Mesenchymal stem cell (in vitro differentiated cells and primary cell): ENCODE measurements around the gene STAC2.

ENCODE experiments used
- DNase-seq: peaks from one replicate; pipeline ENCODE4 v3.0.0-alpha.2; 2013
- H2AFZ ChIP-seq: one replicate; pipeline ENCODE4 v1.6.1; 2013; ENCODE audit warnings: low read depth, mild to moderate bottlenecking, control low read depth, inconsistent platforms, low read length, moderate library complexity
- H2AK5ac ChIP-seq: 2 replicates; pipeline ENCODE4 v1.6.1; 2013; ENCODE audit warnings: low read length, moderate library complexity, mild to moderate bottlenecking, inconsistent platforms; ENCODE audit not compliant: severe bottlenecking
- H2BK120ac ChIP-seq: one replicate; pipeline ENCODE4 v1.6.1; 2013; ENCODE audit warnings: low read depth, mild to moderate bottlenecking, inconsistent platforms, low read length, moderate library complexity
- H2BK12ac ChIP-seq, 2 experiments: one replicate each; pipeline ENCODE4 v1.6.1; 2013; ENCODE audit warnings: inconsistent platforms in 2 of 2, low read length in 2 of 2, mild to moderate bottlenecking in 2 of 2, moderate library complexity in 2 of 2, control low read depth in 1 of 2
- H2BK15ac ChIP-seq: one replicate; pipeline ENCODE4 v1.6.1; 2013; ENCODE audit warnings: mild to moderate bottlenecking, low read depth, inconsistent platforms; ENCODE audit not compliant: poor library complexity, severe bottlenecking
- H2BK5ac ChIP-seq: 2 replicates; pipeline ENCODE4 v1.6.1; 2013; ENCODE audit warnings: low read depth, mild to moderate bottlenecking, low read length, control low read depth, inconsistent platforms; ENCODE audit not compliant: poor library complexity, severe bottlenecking
- H3K14ac ChIP-seq, 2 experiments: one replicate each; pipeline ENCODE4 v1.6.1; 2013; ENCODE audit warnings: inconsistent platforms in 2 of 2, low read length in 2 of 2, control low read depth in 1 of 2, mild to moderate bottlenecking in 1 of 2, moderate library complexity in 1 of 2
- H3K18ac ChIP-seq, 2 experiments: one replicate each; pipeline ENCODE4 v1.6.1; 2013; ENCODE audit warnings: inconsistent platforms in 2 of 2, low read length in 2 of 2, control low read depth in 1 of 2, low read depth in 1 of 2, mild to moderate bottlenecking in 1 of 2
- H3K23ac ChIP-seq, 2 experiments: one replicate each; pipeline ENCODE4 v1.6.1; 2013; ENCODE audit warnings: inconsistent platforms in 2 of 2, low read length in 2 of 2, mild to moderate bottlenecking in 2 of 2, moderate library complexity in 2 of 2, control low read depth in 1 of 2
- H3K27ac ChIP-seq: 2 replicates; pipeline ENCODE4 v1.5.1; 2013; ENCODE audit warnings: mild to moderate bottlenecking, moderate library complexity, low read length, control low read depth, inconsistent platforms; ENCODE audit not compliant: poor library complexity, severe bottlenecking
- H3K27me3 ChIP-seq, 2 experiments: 2 replicates each; pipeline versions ENCODE4 v1.6.1 to v1.7.0; 2013; ENCODE audit warnings: low read length in 2 of 2, mild to moderate bottlenecking in 2 of 2, moderate library complexity in 2 of 2, control low read depth in 1 of 2, inconsistent platforms in 1 of 2; ENCODE audit not compliant: control insufficient read depth in 1 of 2, insufficient read depth in 1 of 2
- H3K36me3 ChIP-seq, 2 experiments: 2 replicates each; pipeline versions ENCODE4 v1.6.1 to v1.7.0; 2013; ENCODE audit warnings: low read length in 2 of 2, control low read depth in 1 of 2, inconsistent platforms in 1 of 2, low read depth in 1 of 2, mild to moderate bottlenecking in 1 of 2; ENCODE audit not compliant: insufficient read depth in 2 of 2, control insufficient read depth in 1 of 2
- H3K4ac ChIP-seq, 2 experiments: one replicate each; pipeline ENCODE4 v1.6.1; 2013; ENCODE audit warnings: inconsistent platforms in 2 of 2, low read length in 2 of 2, mild to moderate bottlenecking in 2 of 2, moderate library complexity in 2 of 2, control low read depth in 1 of 2, low read depth in 1 of 2
- H3K4me1 ChIP-seq: 2 replicates; pipeline ENCODE4 v1.6.1; 2013; ENCODE audit warnings: low read depth, low read length, control low read depth; ENCODE audit not compliant: control insufficient read depth, insufficient read depth
- H3K4me2 ChIP-seq: 2 replicates; pipeline ENCODE4 v1.6.1; 2013; ENCODE audit warnings: low read length, mild to moderate bottlenecking, inconsistent platforms; ENCODE audit not compliant: poor library complexity, severe bottlenecking
- H3K4me3 ChIP-seq, 2 experiments: 2 replicates each; pipeline versions ENCODE4 v1.5.1 to v1.7.0; 2013; ENCODE audit warnings: low read length in 2 of 2, mild to moderate bottlenecking in 2 of 2, control low read depth in 1 of 2, low read depth in 1 of 2; ENCODE audit not compliant: insufficient read depth in 1 of 2
- H3K79me1 ChIP-seq: replicated peaks from 2 replicates; pipeline ENCODE4 v1.6.1; 2013; ENCODE audit warnings: mild to moderate bottlenecking, control low read depth, low read length, inconsistent platforms; ENCODE audit not compliant: poor library complexity, severe bottlenecking
- H3K9ac ChIP-seq: 2 replicates; pipeline ENCODE4 v1.7.0; 2013; ENCODE audit warnings: mild to moderate bottlenecking, low read length, moderate library complexity
- H3K9me3 ChIP-seq: 2 replicates; pipeline ENCODE4 v1.7.0; 2013; ENCODE audit warnings: mild to moderate bottlenecking, low read length; ENCODE audit not compliant: control insufficient read depth
- H4K8ac ChIP-seq: one replicate; pipeline ENCODE4 v1.6.1; 2013; ENCODE audit warnings: inconsistent platforms, mild to moderate bottlenecking, low read length, moderate library complexity
- H4K91ac ChIP-seq: one replicate; pipeline ENCODE4 v1.6.1; 2013; ENCODE audit warnings: mild to moderate bottlenecking, low read length, inconsistent platforms
- WGBS: methylation state at CpG from one replicate; pipeline ENCODE4 v1.1.7; 2013; ENCODE audit warnings: mixed read lengths; 5-methylcytosine and 5-hydroxymethylcytosine counted together

STAC2 gene

DNA sequence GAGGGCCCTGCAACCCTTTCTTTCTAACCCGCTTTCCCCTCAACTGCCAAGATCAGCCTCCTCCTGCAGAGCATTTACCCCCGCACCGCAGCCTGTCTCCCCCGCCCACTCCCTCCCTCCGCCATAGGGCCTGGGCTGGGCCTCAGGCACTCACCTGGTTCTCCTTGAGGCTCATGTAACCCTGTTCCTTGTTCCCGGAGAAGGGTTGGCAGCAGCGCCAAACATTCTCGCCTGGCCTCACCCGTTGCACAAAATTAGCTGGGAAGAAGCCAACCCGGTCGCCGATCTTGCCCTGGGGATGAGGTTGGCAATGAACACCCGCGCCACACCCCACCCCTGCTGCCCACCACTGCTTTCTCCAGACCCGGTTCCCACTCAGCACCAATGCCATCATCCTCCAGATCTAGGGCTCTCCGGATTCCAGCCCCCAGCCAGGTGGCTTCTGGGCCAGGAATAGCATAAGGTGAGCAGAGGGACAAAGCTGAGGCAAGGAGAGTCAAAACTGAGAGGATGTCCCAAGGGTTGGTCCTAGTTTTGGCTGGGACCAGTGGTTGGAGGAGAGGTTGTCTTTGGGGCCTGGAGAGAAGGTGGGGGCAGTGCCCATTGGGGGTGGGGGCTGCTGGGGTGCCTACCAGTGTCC is 12.8 kb downstream of the STAC2 start:
- H3K9ac ChIP-seq = no peak overlapping the region
- H3K79me1 ChIP-seq = no peaks in the 10 kb centered on the region
- H4K91ac ChIP-seq = no peak overlapping the region
- peaks cover 29 to 40% of the 10 kb centered on the region in 2 experiments for H3K27me3 ChIP-seq
- peaks cover 36% of the 10 kb centered on the region for H3K4me1 ChIP-seq
- H3K36me3 ChIP-seq = no peaks in the 10 kb centered on the region
- no peak overlapping the region for H2BK120ac ChIP-seq
- H3K4me2 ChIP-seq = no peak overlapping the region
- no peak overlapping the region for H3K23ac ChIP-seq
- no peak overlapping the region for H3K14ac ChIP-seq
- no peak for DNase-seq
- no peak overlapping the region for H2AK5ac ChIP-seq
- no peak overlapping the region for H3K4me3 ChIP-seq
- no peak overlapping the region for H3K27ac ChIP-seq
- WGBS = 79% methylated on average over 16 of the region's 16 CpGs
- H3K18ac ChIP-seq = no peak overlapping the region
- no peaks in the 10 kb centered on the region for H3K9me3 ChIP-seq
- H4K8ac ChIP-seq = no peak overlapping the region
- H2AFZ ChIP-seq = no peak overlapping the region
- H2BK12ac ChIP-seq = no peak overlapping the region
- H3K4ac ChIP-seq = no peak overlapping the region
- no peak overlapping the region for H2BK5ac ChIP-seq
- H2BK15ac ChIP-seq = no peak overlapping the region

DNA sequence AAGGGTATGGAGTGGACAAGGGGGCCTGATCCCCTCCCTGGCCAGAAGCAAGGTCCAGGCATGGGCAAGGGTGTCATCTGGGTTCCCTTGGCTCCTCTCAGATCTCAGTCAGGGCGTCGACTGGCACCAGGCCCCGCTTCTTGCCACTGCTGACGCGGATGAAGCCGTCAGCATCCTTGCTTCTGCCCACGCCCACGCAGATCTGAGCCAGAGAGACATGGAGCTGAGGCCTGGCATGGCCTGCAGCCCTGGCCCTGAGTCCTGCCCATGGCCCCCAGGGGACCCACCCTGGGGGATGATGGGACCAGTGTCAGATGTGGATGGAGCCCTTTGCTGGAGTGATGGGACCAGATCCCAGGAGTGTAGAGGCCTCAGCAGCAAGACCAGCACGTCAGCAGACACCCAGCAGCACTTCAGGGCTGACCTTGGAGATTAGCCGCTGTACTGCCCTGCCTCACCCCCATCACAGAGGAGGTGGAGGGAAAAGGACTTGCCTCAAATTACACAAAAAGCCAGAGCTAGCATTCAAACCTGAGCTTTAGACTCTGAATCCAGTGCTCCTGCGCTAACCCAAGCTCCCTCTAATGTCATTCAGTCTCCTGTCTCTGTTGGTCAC is 13.4 kb downstream of the STAC2 start:
- Histone ChIP-seq H4K8ac (no peak overlapping the region), H2BK12ac (no peak overlapping the region), H3K27me3 (peaks cover 27 to 33% of the 10 kb centered on the region in 2 experiments), H3K23ac (no peak overlapping the region), H2BK15ac (no peak overlapping the region), H3K79me1 (no peaks in the 10 kb centered on the region), H2AK5ac (no peak overlapping the region), H3K4ac (no peak overlapping the region), H2BK120ac (no peak overlapping the region), H3K14ac (no peak overlapping the region), H3K4me3 (no peak overlapping the region), H3K18ac (no peak overlapping the region), H3K4me1 (peaks cover 33% of the 10 kb centered on the region), H3K9me3 (no peaks in the 10 kb centered on the region), H2AFZ (no peak overlapping the region), H3K36me3 (no peaks in the 10 kb centered on the region), H3K27ac (no peak overlapping the region), H3K9ac (no peak overlapping the region), H3K4me2 (no peak overlapping the region), H2BK5ac (no peak overlapping the region), H4K91ac (no peak overlapping the region)
- 91% methylated on average over 11 of the region's 11 CpGs for WGBS
- DNase-seq = no peak

DNA sequence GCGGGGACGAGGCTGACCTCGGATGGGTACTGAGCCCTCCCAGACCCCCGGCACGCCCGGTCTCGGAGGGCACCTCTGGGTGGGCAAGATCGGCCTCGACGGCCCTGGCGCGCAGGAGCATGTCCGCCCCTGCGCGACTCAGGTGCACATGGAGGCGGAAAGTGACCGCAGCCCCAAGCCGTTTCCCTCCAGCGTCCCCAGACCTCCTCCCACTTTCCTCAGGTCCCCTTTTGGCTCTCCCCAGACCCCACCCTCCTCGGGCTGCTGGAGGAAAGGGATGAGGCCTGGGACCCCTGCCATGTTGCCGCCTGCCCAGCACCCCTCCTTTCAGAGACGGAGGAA is 15.7 kb downstream of the STAC2 start:
- H3K36me3 ChIP-seq = peaks cover 2 to 6% of the 10 kb centered on the region in 2 experiments
- no peaks in the 10 kb centered on the region for H3K79me1 ChIP-seq
- DNase-seq = no peak
- H2BK15ac ChIP-seq = peak overlapping the region; percentile 97
- peak overlapping the region; percentile 50 for H3K4me2 ChIP-seq
- no peaks in the 10 kb centered on the region for H3K9me3 ChIP-seq
- no peak overlapping the region for H2BK120ac ChIP-seq
- H3K14ac ChIP-seq = peak overlapping the region in 1 of 2 experiments; percentile 7
- peak overlapping the region; percentile 77 to 84 for H3K18ac ChIP-seq
- peak overlapping the region; percentile 51 for H2AK5ac ChIP-seq
- H3K4me3 ChIP-seq = peak overlapping the region; percentile 39 to 67
- H4K8ac ChIP-seq = peak overlapping the region; percentile 88
- H3K27me3 ChIP-seq = peaks cover 12% of the 10 kb centered on the region in 2 experiments
- H3K9ac ChIP-seq = peak overlapping the region; percentile 74
- H3K4me1 ChIP-seq = peaks cover 34% of the 10 kb centered on the region
- H3K23ac ChIP-seq = no peak overlapping the region
- peak overlapping the region in 1 of 2 experiments; percentile 20 for H3K4ac ChIP-seq
- H4K91ac ChIP-seq = peak overlapping the region; percentile 74
- H2BK12ac ChIP-seq = peak overlapping the region in 1 of 2 experiments; percentile 78
- H2BK5ac ChIP-seq = peak overlapping the region; percentile 26
- H2AFZ ChIP-seq = peak overlapping the region; percentile 29
- no peak overlapping the region for H3K27ac ChIP-seq
- WGBS = 16% methylated on average over 21 of the region's 22 CpGs

DNA sequence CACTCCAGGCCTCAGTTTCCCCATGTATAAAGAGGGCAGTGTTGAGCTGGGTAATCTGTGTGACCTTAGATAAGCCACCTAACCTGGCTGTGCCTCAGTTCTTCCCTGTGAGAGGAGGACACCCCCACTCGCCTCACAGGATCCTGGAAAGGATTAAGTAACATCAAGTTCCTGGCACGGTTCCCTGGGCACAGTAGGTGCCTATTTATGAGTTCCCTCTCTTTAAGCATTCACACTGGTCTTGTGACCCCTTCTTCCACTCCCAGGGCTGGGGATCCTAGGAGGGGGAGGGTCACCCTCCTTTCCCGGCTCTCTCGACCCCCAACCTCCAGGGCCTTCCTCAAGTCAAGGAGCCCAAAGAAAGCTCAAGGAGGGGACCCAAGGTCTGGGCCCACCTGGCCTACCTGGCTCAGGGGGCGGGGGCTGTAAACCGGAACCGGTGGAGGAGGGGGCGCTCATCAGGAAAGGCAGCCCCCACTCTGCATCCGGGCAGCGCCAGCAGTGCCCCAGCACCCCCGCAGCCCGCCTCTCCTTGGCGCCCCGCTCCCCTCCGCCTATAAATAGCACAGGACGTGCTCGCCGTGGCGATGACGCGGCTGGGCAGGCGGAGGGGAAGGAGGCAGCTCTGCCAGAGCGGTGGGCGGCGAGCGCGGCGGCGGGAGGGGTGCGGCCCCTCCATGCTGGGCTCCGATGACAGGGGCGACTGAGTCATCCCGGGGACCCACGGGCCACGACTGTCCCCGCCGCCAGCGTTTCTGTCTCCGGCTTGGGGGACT is 16.2 kb downstream of the STAC2 start:
- peak; percentile 78 for DNase-seq
- peak overlapping the region in 1 of 2 experiments; percentile 11 for H3K14ac ChIP-seq
- peak overlapping the region; percentile 77 to 84 for H3K18ac ChIP-seq
- H3K27ac ChIP-seq = no peak overlapping the region
- peak overlapping the region; percentile 29 for H2AFZ ChIP-seq
- WGBS = 6% methylated on average over 34 of the region's 39 CpGs
- H3K4me1 ChIP-seq = peaks cover 34% of the 10 kb centered on the region
- peak overlapping the region; percentile 97 for H2BK15ac ChIP-seq
- peak overlapping the region; percentile 77 for H4K91ac ChIP-seq
- H2BK120ac ChIP-seq = peak overlapping the region; percentile 27
- H3K27me3 ChIP-seq = peaks cover 12% of the 10 kb centered on the region in 2 experiments
- peak overlapping the region; percentile 88 for H4K8ac ChIP-seq
- peak overlapping the region in 1 of 2 experiments; percentile 20 for H3K23ac ChIP-seq
- H3K79me1 ChIP-seq = no peaks in the 10 kb centered on the region
- no peaks in the 10 kb centered on the region for H3K9me3 ChIP-seq
- peak overlapping the region; percentile 64 to 78 for H2BK12ac ChIP-seq
- H2AK5ac ChIP-seq = no peak overlapping the region
- H3K36me3 ChIP-seq = peaks cover 8 to 12% of the 10 kb centered on the region in 2 experiments
- H3K9ac ChIP-seq = peak overlapping the region; percentile 74
- H3K4me2 ChIP-seq = peak overlapping the region; percentile 50
- peak overlapping the region; percentile 26 for H2BK5ac ChIP-seq
- peak overlapping the region; percentile 39 to 67 for H3K4me3 ChIP-seq
- peak overlapping the region in 1 of 2 experiments; percentile 35 for H3K4ac ChIP-seq
